ENCODE measurements around the gene GOLGA1. TPM values are rescaled to one million over a fixed set of nuclear protein-coding genes. Genes with fewer than 3 reads are reported as not detected.
"Not testable (repeated sequence)": the region's sequence is repeated elsewhere in the genome, so short reads cannot be mapped to it uniquely, and the experiment has no call there.

Gene GOLGA1
- total and polyA plus RNA-seq, 12 donors = 6.8 to 26.0 (median 18.3) TPM

DNA sequence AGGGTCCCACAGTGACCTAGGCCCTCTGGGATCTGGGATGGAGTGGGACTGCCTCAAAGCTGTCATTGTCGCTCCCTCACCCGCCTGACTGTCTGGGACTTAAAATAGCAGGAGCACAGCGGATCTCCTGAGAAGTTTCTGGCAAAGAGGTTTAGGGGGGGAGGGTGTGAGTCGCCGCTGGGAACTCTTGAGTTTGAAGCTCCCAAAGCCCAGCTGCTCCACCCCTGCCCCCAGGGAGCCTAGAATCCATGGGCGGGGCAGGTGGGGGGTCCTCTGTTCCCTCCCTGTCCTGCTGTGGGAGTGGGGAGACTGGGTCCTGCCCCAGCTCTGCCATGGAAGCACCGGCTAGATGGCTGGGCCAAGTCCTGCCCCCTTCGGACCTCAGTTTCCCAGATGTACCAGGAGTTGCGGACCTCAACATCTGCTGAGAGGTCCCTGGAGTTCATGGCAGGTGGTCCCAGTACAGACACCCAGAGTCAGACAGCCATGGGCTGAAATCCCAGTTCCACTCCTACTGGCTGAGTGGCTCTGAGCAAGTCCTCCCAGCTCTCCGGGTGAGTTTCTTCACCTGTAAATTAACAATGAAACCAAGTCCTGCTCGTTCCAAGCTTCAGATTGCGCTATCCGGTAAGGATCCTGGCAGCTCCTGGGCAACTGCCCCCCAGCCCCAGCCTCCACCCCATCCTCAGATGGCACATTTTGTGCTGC lies 88.6 kb downstream of the GOLGA1 start:
- H3K4me1 ChIP-seq = peaks cover 13 to 42% (median 25%) of the 10 kb centered on the region in 9 donors
- TF ChIP-seq, protein P1, sequence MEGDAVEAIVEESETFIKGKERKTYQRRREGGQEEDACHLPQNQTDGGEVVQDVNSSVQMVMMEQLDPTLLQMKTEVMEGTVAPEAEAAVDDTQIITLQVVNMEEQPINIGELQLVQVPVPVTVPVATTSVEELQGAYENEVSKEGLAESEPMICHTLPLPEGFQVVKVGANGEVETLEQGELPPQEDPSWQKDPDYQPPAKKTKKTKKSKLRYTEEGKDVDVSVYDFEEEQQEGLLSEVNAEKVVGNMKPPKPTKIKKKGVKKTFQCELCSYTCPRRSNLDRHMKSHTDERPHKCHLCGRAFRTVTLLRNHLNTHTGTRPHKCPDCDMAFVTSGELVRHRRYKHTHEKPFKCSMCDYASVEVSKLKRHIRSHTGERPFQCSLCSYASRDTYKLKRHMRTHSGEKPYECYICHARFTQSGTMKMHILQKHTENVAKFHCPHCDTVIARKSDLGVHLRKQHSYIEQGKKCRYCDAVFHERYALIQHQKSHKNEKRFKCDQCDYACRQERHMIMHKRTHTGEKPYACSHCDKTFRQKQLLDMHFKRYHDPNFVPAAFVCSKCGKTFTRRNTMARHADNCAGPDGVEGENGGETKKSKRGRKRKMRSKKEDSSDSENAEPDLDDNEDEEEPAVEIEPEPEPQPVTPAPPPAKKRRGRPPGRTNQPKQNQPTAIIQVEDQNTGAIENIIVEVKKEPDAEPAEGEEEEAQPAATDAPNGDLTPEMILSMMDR (IDR thresholded peaks at IDR 0.05) = no peak
- WGBS, 2 donors = 29 to 35% methylated on average over 13 of the region's 13 CpGs
- peaks cover 0 to 13% (median 3%) of the 10 kb centered on the region in 9 donors for H3K36me3 ChIP-seq
- H3K27ac ChIP-seq = peak overlapping the region; percentile 66 to 92 (median 79)
- DNase-seq (peak; percentile 57 to 80), ATAC-seq (peak; percentile 47 to 82 (median 68))
- H3K27me3 ChIP-seq = no peaks in the 10 kb centered on the region
- intact Hi-C loops (cut with DNase I) = loop anchor here in 7 of 10 donors (1.0 to 10.0 kb wide), 5 partner anchors 77 to 523 kb away; partner anchors contain the start of gene SCAI (in 1 of the 7)
- no peaks in the 10 kb centered on the region for H3K9me3 ChIP-seq
- H3K4me3 ChIP-seq = peak overlapping the region in 9 of 10 donors; percentile 9 to 56 (median 51)

DNA sequence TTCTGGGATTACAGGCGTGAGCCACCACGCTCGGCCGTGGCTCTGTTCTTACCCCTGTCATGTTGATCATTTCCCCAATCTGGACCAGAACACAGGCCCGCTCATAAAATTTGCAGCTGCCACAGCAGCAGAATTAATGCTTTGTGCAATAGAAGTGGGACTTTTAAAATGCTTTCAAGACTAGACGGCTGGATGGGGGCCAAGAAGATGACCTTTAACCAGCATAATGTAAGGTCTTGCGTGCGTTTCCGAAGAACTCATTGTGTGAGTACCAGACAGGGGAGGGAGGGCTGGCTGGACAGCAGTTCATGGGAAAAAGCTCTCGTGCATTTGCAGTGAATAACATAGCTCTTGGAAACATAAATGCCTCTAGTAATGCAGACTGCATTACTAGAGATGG lies 91.1 kb downstream of the GOLGA1 start:
- Histone ChIP-seq H3K36me3 (no peaks in the 10 kb centered on the region), H3K27me3 (no peaks in the 10 kb centered on the region), H3K27ac (peak overlapping the region in 7 of 10 donors; percentile 11 to 92 (median 58)), H3K4me3 (no peak overlapping the region), H3K4me1 (peaks cover 13 to 42% (median 25%) of the 10 kb centered on the region in 9 donors), H3K9me3 (no peaks in the 10 kb centered on the region)
- WGBS, 2 donors = 40 to 54% methylated on average over 10 of the region's 10 CpGs
- intact Hi-C loops (cut with DNase I) = loop anchor here in 3 of 10 donors (2.0 to 10.0 kb wide), 3 partner anchors 69 to 525 kb away; partner anchors contain the start of gene SCAI (in 1 of the 3)
- ATAC-seq (no peak), DNase-seq (peak in 1 of 2 donors; percentile 83)
- TF ChIP-seq, protein P1 (IDR thresholded peaks at IDR 0.05) = no peak

DNA sequence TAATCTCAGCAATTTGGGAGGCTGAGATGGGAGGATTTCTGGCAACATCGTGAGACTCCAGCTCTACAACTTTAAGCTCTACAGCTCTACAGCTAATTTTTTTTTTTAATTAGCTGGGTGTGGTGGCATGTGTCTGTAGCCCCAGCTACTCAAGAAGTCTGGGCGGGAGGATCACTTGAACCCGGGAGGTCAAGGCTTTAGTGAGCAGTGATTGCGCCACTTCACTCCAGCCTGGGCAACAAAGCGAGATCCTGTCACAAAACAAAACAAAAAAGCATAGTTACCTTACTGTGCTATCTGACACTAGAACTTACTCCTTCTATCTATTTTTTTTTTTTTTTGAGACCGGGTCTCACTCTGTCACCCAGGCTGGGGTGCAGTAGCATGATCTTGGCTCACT lies 93.9 kb downstream of the GOLGA1 start:
- no peak overlapping the region for H3K4me3 ChIP-seq
- no peak for ATAC-seq
- no peak for DNase-seq
- H3K9me3 ChIP-seq = no peaks in the 10 kb centered on the region
- H3K27ac ChIP-seq = no peak overlapping the region
- intact Hi-C loops (cut with DNase I) = no loop called here
- H3K27me3 ChIP-seq = no peaks in the 10 kb centered on the region
- TF ChIP-seq, protein P1 (IDR thresholded peaks at IDR 0.05) = no peak
- H3K36me3 ChIP-seq = no peaks in the 10 kb centered on the region
- 85 to 95% methylated on average over 6 of the region's 6 CpGs for WGBS, 2 donors
- H3K4me1 ChIP-seq = peaks cover 4 to 25% (median 13%) of the 10 kb centered on the region in 9 donors

DNA sequence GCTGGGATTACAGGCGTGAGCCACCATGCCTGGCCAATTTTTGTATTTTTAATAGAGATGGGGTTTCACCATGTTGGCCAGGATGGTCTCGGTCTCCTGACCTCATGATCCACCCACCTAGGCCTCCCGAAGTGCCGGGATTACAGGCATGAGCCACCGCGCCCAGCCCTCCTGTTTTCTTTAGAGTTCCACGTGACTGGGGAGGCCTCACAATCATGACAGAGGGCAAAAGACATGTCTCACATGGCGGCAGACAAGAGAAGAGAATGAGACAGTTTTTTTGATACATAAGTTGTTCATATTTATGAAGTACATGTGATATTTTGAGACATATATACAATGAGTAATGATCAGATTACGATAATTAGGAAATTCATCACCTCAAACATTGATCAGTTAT lies 94.4 kb downstream of the GOLGA1 start:
- 95% methylated on average over 9 of the region's 9 CpGs for WGBS, 2 donors
- H3K27ac ChIP-seq; H3K36me3 ChIP-seq; H3K9me3 ChIP-seq; H3K27me3 ChIP-seq; ATAC-seq; intact Hi-C loops (cut with DNase I); DNase-seq; H3K4me3 ChIP-seq: not testable (repeated sequence)
- H3K4me1 ChIP-seq = peaks cover 0 to 22% (median 11%) of the 10 kb centered on the region in 9 donors

DNA sequence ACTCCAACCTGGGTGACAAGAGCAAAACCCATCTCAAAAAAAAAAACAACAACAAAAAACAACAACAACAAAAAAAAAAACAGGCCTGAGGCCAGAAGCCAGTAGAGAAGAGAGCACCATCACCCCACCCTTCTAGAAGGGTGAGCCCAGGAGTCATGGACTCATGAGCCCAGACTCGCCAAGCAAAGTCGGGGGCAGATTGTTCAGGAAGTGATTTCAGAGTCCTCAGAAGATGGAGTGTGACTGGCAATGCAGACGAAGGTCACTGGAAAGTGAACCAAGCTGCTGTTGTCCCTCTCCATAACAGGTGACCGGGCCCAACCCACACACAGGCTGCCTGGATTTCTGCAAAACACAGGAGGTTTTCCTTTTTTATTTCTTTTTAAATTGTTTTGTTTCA lies 96.6 kb downstream of the GOLGA1 start:
- Histone ChIP-seq H3K36me3 (no peaks in the 10 kb centered on the region), H3K27ac (no peak overlapping the region), H3K4me3 (no peak overlapping the region), H3K27me3 (no peaks in the 10 kb centered on the region), H3K9me3 (no peaks in the 10 kb centered on the region), H3K4me1 (peaks cover 0 to 19% (median 7%) of the 10 kb centered on the region in 9 donors)
- intact Hi-C loops (cut with DNase I) = loop anchor here in 1 of 10 donors (5.0 kb wide), 1 partner anchor 62 kb away; no protein-coding TSS in a partner anchor
- no peak for DNase-seq
- no peak for ATAC-seq
- TF ChIP-seq, protein P1 (IDR thresholded peaks at IDR 0.05) = no peak
- 64 to 66% methylated on average over 4 of the region's 4 CpGs for WGBS, 2 donors
